Osteoblast (primary cell): ENCODE results near the gene PRCD. TPM values are rescaled to one million over a fixed set of nuclear protein-coding genes. Genes with fewer than 3 reads are reported as not detected.
"Not testable (repeated sequence)": the region's sequence is repeated elsewhere in the genome, so short reads cannot be mapped to it uniquely, and the experiment has no call there.

Experiments
- DNase-seq: peaks from one replicate; pipeline ENCODE4 v3.0.0; 2011; ENCODE audit warnings: low spot score, mixed read lengths; ENCODE audit not compliant: insufficient read length; ENCODE audit errors: missing footprints
- H2AFZ ChIP-seq: 2 replicates; pipeline ENCODE4 v1.6.0; 2011; ENCODE audit warnings: mild to moderate bottlenecking, low read length
- H3K27ac ChIP-seq: 2 replicates; pipeline ENCODE4 v1.5.1; 2011; ENCODE audit warnings: mild to moderate bottlenecking, low read depth, low read length, moderate library complexity
- H3K27me3 ChIP-seq: 2 replicates; pipeline ENCODE4 v1.6.0; 2012; ENCODE audit warnings: mild to moderate bottlenecking, control low read depth, inconsistent platforms, low read length, moderate library complexity; ENCODE audit not compliant: insufficient read depth
- H3K36me3 ChIP-seq: 2 replicates; pipeline ENCODE4 v1.5.1; 2011; ENCODE audit warnings: mild to moderate bottlenecking, low read length, control low read depth, moderate library complexity; ENCODE audit not compliant: insufficient read depth
- H3K4me1 ChIP-seq: 2 replicates; pipeline ENCODE4 v1.5.1; 2011; ENCODE audit warnings: mild to moderate bottlenecking, low read length, control low read depth, moderate library complexity; ENCODE audit not compliant: insufficient read depth
- H3K4me2 ChIP-seq: 2 replicates; pipeline ENCODE4 v1.6.0; 2011; ENCODE audit warnings: mild to moderate bottlenecking, low read length; ENCODE audit not compliant: insufficient read depth
- H3K4me3 ChIP-seq: fragments of 200-600 bp; sonication (generic); 3 replicates; pipeline ENCODE4 v1.5.1; 2012; ENCODE audit warnings: mild to moderate bottlenecking, low read length, inconsistent platforms; ENCODE audit not compliant: insufficient read depth
- H3K79me2 ChIP-seq: 2 replicates; pipeline ENCODE4 v1.6.0; 2012; ENCODE audit warnings: mild to moderate bottlenecking, low read length, control low read depth, inconsistent platforms; ENCODE audit not compliant: insufficient read depth
- H3K9me3 ChIP-seq: 2 replicates; pipeline ENCODE4 v1.5.1; 2011; ENCODE audit warnings: low read depth, low read length, control low read depth
- H4K20me1 ChIP-seq: 2 replicates; pipeline ENCODE4 v1.6.0; 2012; ENCODE audit warnings: mild to moderate bottlenecking, low read length, control low read depth; ENCODE audit not compliant: insufficient read depth
- total RNA-seq: library from RNA; depleted of rRNA; stranded (reverse); fragments of >200 nt; gene quantifications from 2 replicates; pipeline ENCODE4 v1.2.3, GENCODE V29; 2012
- TF ChIP-seq, protein P1 (sequence below): IDR thresholded peaks from 2 replicates; pipeline ENCODE4 v1.5.1; 2011; ENCODE audit warnings: mild to moderate bottlenecking, low read depth, low read length, moderate library complexity; ENCODE audit errors: extremely low read depth

Gene PRCD
- total RNA-seq, 1 donor: 4.0 TPM

DNA sequence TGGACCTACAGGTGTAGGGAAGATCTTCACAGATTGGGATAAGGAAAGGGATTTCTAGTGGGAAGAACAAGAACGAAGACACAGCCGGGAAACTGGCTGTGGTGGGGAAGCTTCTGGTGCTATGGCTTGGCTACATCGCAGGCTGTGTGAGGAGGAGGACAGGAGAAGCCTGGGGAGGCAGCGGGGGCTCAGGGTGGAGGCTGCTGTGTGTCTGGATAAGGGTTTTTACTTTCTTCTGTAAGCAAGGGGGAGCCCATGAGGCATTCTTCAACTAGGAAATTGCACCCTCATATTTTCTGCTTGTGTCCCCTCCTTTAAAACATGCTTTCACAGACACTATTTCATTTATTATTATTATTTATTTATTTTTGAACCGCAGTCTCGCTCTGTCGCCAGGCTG, 35.7 kb upstream of the PRCD start:
- TF ChIP-seq, protein P1, sequence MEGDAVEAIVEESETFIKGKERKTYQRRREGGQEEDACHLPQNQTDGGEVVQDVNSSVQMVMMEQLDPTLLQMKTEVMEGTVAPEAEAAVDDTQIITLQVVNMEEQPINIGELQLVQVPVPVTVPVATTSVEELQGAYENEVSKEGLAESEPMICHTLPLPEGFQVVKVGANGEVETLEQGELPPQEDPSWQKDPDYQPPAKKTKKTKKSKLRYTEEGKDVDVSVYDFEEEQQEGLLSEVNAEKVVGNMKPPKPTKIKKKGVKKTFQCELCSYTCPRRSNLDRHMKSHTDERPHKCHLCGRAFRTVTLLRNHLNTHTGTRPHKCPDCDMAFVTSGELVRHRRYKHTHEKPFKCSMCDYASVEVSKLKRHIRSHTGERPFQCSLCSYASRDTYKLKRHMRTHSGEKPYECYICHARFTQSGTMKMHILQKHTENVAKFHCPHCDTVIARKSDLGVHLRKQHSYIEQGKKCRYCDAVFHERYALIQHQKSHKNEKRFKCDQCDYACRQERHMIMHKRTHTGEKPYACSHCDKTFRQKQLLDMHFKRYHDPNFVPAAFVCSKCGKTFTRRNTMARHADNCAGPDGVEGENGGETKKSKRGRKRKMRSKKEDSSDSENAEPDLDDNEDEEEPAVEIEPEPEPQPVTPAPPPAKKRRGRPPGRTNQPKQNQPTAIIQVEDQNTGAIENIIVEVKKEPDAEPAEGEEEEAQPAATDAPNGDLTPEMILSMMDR: no peak
- no peaks in the 10 kb centered on the region for H3K27me3 ChIP-seq
- H3K4me3 ChIP-seq: no peak overlapping the region
- peaks cover 25% of the 10 kb centered on the region for H3K4me1 ChIP-seq
- H4K20me1 ChIP-seq: no peaks in the 10 kb centered on the region
- H3K9me3 ChIP-seq: no peaks in the 10 kb centered on the region
- no peak overlapping the region for H3K27ac ChIP-seq
- H3K36me3 ChIP-seq: no peaks in the 10 kb centered on the region
- no peak for DNase-seq
- peaks cover 9% of the 10 kb centered on the region for H3K79me2 ChIP-seq
- H3K4me2 ChIP-seq: no peak overlapping the region
- no peak overlapping the region for H2AFZ ChIP-seq

- Histone ChIP-seq H3K4me1 (peaks cover 10% of the 10 kb centered on the region), H3K36me3 (no peaks in the 10 kb centered on the region), H2AFZ (peak overlapping the region; percentile 92), H4K20me1 (no peaks in the 10 kb centered on the region), H3K4me2 (peak overlapping the region; percentile 49), H3K27me3 (no peaks in the 10 kb centered on the region), H3K9me3 (no peaks in the 10 kb centered on the region), H3K27ac (peak overlapping the region; percentile 43), H3K79me2 (no peaks in the 10 kb centered on the region), H3K4me3 (no peak overlapping the region)
- TF ChIP-seq, protein P1: peak; percentile 83
- DNase-seq: peak; percentile 97
These were observed 33.2 kb upstream of the PRCD start for GRCh38 chr17:76506408-76507345.

- not testable (repeated sequence) for H3K27ac ChIP-seq, H3K27me3 ChIP-seq, H3K36me3 ChIP-seq, H3K4me2 ChIP-seq, H3K4me1 ChIP-seq, H4K20me1 ChIP-seq, H2AFZ ChIP-seq, H3K4me3 ChIP-seq, H3K9me3 ChIP-seq, H3K79me2 ChIP-seq
- peak; percentile 47 for DNase-seq
These were observed 31.3 kb upstream of the PRCD start for GRCh38 chr17:76508472-76509063.

DNA sequence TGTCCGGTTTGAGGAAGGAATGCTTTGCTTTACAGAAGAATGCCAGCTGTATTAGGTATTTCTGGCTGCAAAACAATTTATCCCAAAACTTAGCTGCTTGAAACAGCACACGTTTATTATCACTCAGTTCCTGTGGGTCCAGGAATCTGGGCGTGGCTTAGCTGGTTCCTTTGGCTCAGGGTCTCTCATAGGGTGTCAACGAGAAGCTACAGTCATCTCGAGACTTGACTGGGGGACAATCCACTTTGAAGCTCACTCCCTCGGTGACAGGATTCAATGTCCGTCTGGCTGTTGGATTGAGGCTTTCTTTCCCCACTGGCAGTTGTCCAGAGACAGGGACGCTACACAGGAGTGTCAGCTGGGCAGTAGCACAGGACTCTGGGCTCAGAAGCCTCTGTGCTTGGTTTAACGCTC, 29.0 kb upstream of the PRCD start:
- peaks cover 16% of the 10 kb centered on the region for H3K4me1 ChIP-seq
- no peak overlapping the region for H3K4me2 ChIP-seq
- H3K9me3 ChIP-seq: no peaks in the 10 kb centered on the region
- no peaks in the 10 kb centered on the region for H3K27me3 ChIP-seq
- TF ChIP-seq, protein P1: no peak
- no peak overlapping the region for H3K4me3 ChIP-seq
- H3K79me2 ChIP-seq: no peaks in the 10 kb centered on the region
- no peaks in the 10 kb centered on the region for H3K36me3 ChIP-seq
- peak; percentile 11 for DNase-seq
- peak overlapping the region; percentile 47 for H2AFZ ChIP-seq
- no peak overlapping the region for H3K27ac ChIP-seq
- no peaks in the 10 kb centered on the region for H4K20me1 ChIP-seq
